ENCODE measurements around the gene AOAH.

DNA sequence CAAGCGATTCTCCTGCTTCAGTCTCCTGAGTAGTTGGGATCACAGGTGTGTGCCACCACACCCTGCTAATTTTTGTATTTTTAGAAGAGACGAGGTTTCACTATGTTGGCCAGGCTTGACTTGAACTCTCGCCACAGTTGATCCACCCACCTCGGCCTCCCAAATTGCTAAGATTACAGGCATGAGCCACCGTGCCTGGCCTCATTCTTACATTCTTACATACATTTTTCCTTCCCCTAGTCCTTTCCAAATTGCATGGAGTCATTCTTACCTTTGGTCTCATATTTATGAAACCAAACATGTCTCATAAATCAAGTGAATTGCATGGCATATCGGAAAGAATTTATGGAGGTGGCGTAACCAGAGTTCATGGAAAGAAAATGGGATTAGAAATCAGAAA lies 186.2 kb downstream of the AOAH start:
- TF ChIP-seq, protein P1, sequence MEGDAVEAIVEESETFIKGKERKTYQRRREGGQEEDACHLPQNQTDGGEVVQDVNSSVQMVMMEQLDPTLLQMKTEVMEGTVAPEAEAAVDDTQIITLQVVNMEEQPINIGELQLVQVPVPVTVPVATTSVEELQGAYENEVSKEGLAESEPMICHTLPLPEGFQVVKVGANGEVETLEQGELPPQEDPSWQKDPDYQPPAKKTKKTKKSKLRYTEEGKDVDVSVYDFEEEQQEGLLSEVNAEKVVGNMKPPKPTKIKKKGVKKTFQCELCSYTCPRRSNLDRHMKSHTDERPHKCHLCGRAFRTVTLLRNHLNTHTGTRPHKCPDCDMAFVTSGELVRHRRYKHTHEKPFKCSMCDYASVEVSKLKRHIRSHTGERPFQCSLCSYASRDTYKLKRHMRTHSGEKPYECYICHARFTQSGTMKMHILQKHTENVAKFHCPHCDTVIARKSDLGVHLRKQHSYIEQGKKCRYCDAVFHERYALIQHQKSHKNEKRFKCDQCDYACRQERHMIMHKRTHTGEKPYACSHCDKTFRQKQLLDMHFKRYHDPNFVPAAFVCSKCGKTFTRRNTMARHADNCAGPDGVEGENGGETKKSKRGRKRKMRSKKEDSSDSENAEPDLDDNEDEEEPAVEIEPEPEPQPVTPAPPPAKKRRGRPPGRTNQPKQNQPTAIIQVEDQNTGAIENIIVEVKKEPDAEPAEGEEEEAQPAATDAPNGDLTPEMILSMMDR (IDR thresholded peaks at IDR 0.05; ENCODE audit: insufficient read depth, low read length): no peak
- TF ChIP-seq, protein P2, sequence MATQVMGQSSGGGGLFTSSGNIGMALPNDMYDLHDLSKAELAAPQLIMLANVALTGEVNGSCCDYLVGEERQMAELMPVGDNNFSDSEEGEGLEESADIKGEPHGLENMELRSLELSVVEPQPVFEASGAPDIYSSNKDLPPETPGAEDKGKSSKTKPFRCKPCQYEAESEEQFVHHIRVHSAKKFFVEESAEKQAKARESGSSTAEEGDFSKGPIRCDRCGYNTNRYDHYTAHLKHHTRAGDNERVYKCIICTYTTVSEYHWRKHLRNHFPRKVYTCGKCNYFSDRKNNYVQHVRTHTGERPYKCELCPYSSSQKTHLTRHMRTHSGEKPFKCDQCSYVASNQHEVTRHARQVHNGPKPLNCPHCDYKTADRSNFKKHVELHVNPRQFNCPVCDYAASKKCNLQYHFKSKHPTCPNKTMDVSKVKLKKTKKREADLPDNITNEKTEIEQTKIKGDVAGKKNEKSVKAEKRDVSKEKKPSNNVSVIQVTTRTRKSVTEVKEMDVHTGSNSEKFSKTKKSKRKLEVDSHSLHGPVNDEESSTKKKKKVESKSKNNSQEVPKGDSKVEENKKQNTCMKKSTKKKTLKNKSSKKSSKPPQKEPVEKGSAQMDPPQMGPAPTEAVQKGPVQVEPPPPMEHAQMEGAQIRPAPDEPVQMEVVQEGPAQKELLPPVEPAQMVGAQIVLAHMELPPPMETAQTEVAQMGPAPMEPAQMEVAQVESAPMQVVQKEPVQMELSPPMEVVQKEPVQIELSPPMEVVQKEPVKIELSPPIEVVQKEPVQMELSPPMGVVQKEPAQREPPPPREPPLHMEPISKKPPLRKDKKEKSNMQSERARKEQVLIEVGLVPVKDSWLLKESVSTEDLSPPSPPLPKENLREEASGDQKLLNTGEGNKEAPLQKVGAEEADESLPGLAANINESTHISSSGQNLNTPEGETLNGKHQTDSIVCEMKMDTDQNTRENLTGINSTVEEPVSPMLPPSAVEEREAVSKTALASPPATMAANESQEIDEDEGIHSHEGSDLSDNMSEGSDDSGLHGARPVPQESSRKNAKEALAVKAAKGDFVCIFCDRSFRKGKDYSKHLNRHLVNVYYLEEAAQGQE (IDR thresholded peaks at IDR 0.05; ENCODE audit: insufficient replicate concordance, low read depth): no peak
